ENCODE data around the gene TOMM40. TPM values are rescaled to one million over a fixed set of nuclear protein-coding genes. Genes with fewer than 3 reads are reported as not detected.
"Not testable (repeated sequence)": the region's sequence is repeated elsewhere in the genome, so short reads cannot be mapped to it uniquely, and the experiment has no call there.

The TOMM40 gene
- total RNA-seq, 3 donors from 2014 or later = 32.9 to 48.2 (median 39.7) TPM

GRCh38 chr19:44912854-44913253 lies 21.8 kb downstream of the TOMM40 start:
- no peaks in the 10 kb centered on the region for H3K36me3 ChIP-seq
- TF ChIP-seq POLR2AphosphoS5 (IDR thresholded peaks at IDR 0.05) (no peak), POLR2A (IDR thresholded peaks at IDR 0.05) (no peak), CTCF (IDR thresholded peaks at IDR 0.05) (no peak)
- no peaks in the 10 kb centered on the region for H3K9me3 ChIP-seq
- no peaks in the 10 kb centered on the region for H3K27me3 ChIP-seq
- intact Hi-C loops (cut with DNase I; ENCODE audit: low total_unique reads) = no loop called here
- peak in 1 of 2 donors; percentile 36 for DNase-seq (ENCODE audit: low spot score in 2 of 2)
- peak overlapping the region in 1 of 2 donors; percentile 85 for H3K27ac ChIP-seq
- H3K4me3 ChIP-seq = no peak overlapping the region
- peaks cover 0 to 7% of the 10 kb centered on the region in 2 donors for H3K4me1 ChIP-seq

- intact Hi-C loops (cut with DNase I; ENCODE audit: low total_unique reads); H3K4me1 ChIP-seq; H3K27me3 ChIP-seq; H3K36me3 ChIP-seq; H3K9me3 ChIP-seq; DNase-seq (ENCODE audit: low spot score in 2 of 2): not testable (repeated sequence)
- H3K4me3 ChIP-seq = peak overlapping the region in 2 of 3 donors; percentile 56 to 68
- H3K27ac ChIP-seq = peak overlapping the region; percentile 74 to 85
These were observed 22.7 kb downstream of the TOMM40 start for GRCh38 chr19:44913512-44914432.

- H3K4me1 ChIP-seq = not testable (repeated sequence)
These were observed 23.6 kb downstream of the TOMM40 start, which contains the start of gene APOC1 for GRCh38 chr19:44914433-44915206. Gene APOC1, plus strand, starts transcription at chr19:44914608. Its CDS starts 284 bp downstream, at chr19:44914892.

GRCh38 chr19:44924243-44924725 lies 33.2 kb downstream of the TOMM40 start:
- TF ChIP-seq CTCF (IDR thresholded peaks at IDR 0.05) = no peak
- no peak for TF ChIP-seq POLR2A (IDR thresholded peaks at IDR 0.05)

More at GRCh38 chr19:44914433-44915206, 23.6 kb downstream of the TOMM40 start, which contains the start of gene APOC1:
- H3K9me3 ChIP-seq; intact Hi-C loops (cut with DNase I; ENCODE audit: low total_unique reads); H3K36me3 ChIP-seq; H3K27me3 ChIP-seq: not testable (repeated sequence)
- Histone ChIP-seq H3K27ac (peak within 1 kb of the TSS; percentile 74 to 85), H3K4me3 (peak within 1 kb of the TSS; percentile 43 to 68 (median 56))
- DNase-seq (ENCODE audit: low spot score in 2 of 2) = peak; percentile 84 to 86

GRCh38 chr19:44925114-44925891 lies 34.2 kb downstream of the TOMM40 start:
- peak overlapping the region; percentile 55 to 87 for H3K27ac ChIP-seq
- no peaks in the 10 kb centered on the region for H3K36me3 ChIP-seq
- H3K4me3 ChIP-seq = no peak overlapping the region
- no peaks in the 10 kb centered on the region for H3K27me3 ChIP-seq
- H3K9me3 ChIP-seq = no peaks in the 10 kb centered on the region
- DNase-seq (ENCODE audit: low spot score in 2 of 2) = peak in 1 of 2 donors; percentile 75
- H3K4me1 ChIP-seq = no peaks in the 10 kb centered on the region
- TF ChIP-seq POLR2AphosphoS5 (IDR thresholded peaks at IDR 0.05) = peak in 2 of 3 donors; percentile 64 to 93
- no peak for TF ChIP-seq CTCF (IDR thresholded peaks at IDR 0.05)
- intact Hi-C loops (cut with DNase I; ENCODE audit: low total_unique reads) = no loop called here

More at GRCh38 chr19:44924243-44924725, 33.2 kb downstream of the TOMM40 start:
- DNase-seq (ENCODE audit: low spot score in 2 of 2) = no peak
- H3K4me3 ChIP-seq = no peak overlapping the region
- intact Hi-C loops (cut with DNase I; ENCODE audit: low total_unique reads) = no loop called here
- peak overlapping the region in 1 of 2 donors; percentile 87 for H3K27ac ChIP-seq
- H3K27me3 ChIP-seq = no peaks in the 10 kb centered on the region
- H3K36me3 ChIP-seq = no peaks in the 10 kb centered on the region
- H3K9me3 ChIP-seq = no peaks in the 10 kb centered on the region
- H3K4me1 ChIP-seq = no peaks in the 10 kb centered on the region

- H3K9me3 ChIP-seq; intact Hi-C loops (cut with DNase I; ENCODE audit: low total_unique reads); H3K36me3 ChIP-seq; H3K4me1 ChIP-seq; DNase-seq (ENCODE audit: low spot score in 2 of 2); H3K27me3 ChIP-seq: not testable (repeated sequence)
- Histone ChIP-seq H3K4me3 (peak overlapping the region in 1 of 3 donors; percentile 58), H3K27ac (peak overlapping the region in 1 of 2 donors; percentile 87)
These were observed 35.4 kb downstream of the TOMM40 start for GRCh38 chr19:44926245-44927077.
